Neuronal stem cell (in vitro differentiated cells): ENCODE results near the gene PHLDB1. TPM values are rescaled to one million over a fixed set of nuclear protein-coding genes. Genes with fewer than 3 reads are reported as not detected.
A peak's percentile ranks its signal among the peaks of the same experiment; 100 is the strongest.

Source experiments
- DNase-seq: peaks from one replicate; pipeline ENCODE4 v3.0.0-alpha.2; 2013; ENCODE audit warnings: low spot score
- H2AFZ ChIP-seq: one replicate; pipeline ENCODE4 v1.6.1; 2013; ENCODE audit warnings: mild to moderate bottlenecking, low read length, inconsistent platforms
- H2AK5ac ChIP-seq: 2 replicates; pipeline ENCODE4 v1.6.1; 2013; ENCODE audit warnings: low read depth, mild to moderate bottlenecking, inconsistent platforms, low read length, moderate library complexity, mixed read lengths
- H2BK120ac ChIP-seq: 2 replicates; pipeline ENCODE4 v1.6.1; 2013; ENCODE audit warnings: low read depth, mild to moderate bottlenecking, inconsistent platforms, low read length, moderate library complexity, mixed read lengths
- H2BK12ac ChIP-seq: one replicate; pipeline ENCODE4 v1.6.1; 2013; ENCODE audit warnings: low read length, inconsistent platforms
- H2BK15ac ChIP-seq: 2 replicates; pipeline ENCODE4 v1.6.1; 2013; ENCODE audit warnings: mild to moderate bottlenecking, low read length, inconsistent platforms, mixed read lengths
- H2BK5ac ChIP-seq: one replicate; pipeline ENCODE4 v1.6.1; 2013; ENCODE audit warnings: inconsistent platforms, mild to moderate bottlenecking, low read length, moderate library complexity
- H3K14ac ChIP-seq: one replicate; pipeline ENCODE4 v1.6.1; 2013; ENCODE audit warnings: low read length, inconsistent platforms
- H3K18ac ChIP-seq: 2 replicates; pipeline ENCODE4 v1.6.1; 2013; ENCODE audit warnings: low read length, inconsistent platforms
- H3K23ac ChIP-seq: 2 replicates; pipeline ENCODE4 v1.6.1; 2013; ENCODE audit warnings: low read depth, mild to moderate bottlenecking, mixed read lengths, low read length, inconsistent platforms; ENCODE audit not compliant: poor library complexity
- H3K27ac ChIP-seq: replicated peaks from 3 replicates; pipeline ENCODE4 v1.5.1; 2013; ENCODE audit warnings: low read length, inconsistent platforms
- H3K27me3 ChIP-seq, 3 experiments: 2 replicates each; pipeline ENCODE4 v1.6.1; 2013; ENCODE audit warnings: low read length in 3 of 3, mild to moderate bottlenecking in 2 of 3, inconsistent platforms in 1 of 3, low read depth in 1 of 3, mixed read lengths in 1 of 3, moderate library complexity in 1 of 3; ENCODE audit not compliant: control insufficient read depth in 3 of 3, insufficient read depth in 3 of 3
- H3K36me3 ChIP-seq, 2 donors: replicated peaks in 1 of 2; 2 replicates each; pipeline ENCODE4 v1.6.1; 2013; ENCODE audit warnings: low read length in 2 of 2; ENCODE audit not compliant: control insufficient read depth in 2 of 2, insufficient read depth in 2 of 2
- H3K4ac ChIP-seq: 2 replicates; pipeline ENCODE4 v1.6.1; 2013; ENCODE audit warnings: inconsistent platforms, mild to moderate bottlenecking, low read length, moderate library complexity
- H3K4me1 ChIP-seq, 2 donors: 1 replicate in 1 of 2; 2 replicates in 1 of 2; pipeline ENCODE4 v1.6.1; 2013; ENCODE audit warnings: low read length in 2 of 2, low read depth in 1 of 2; ENCODE audit not compliant: control insufficient read depth in 2 of 2, insufficient read depth in 1 of 2
- H3K4me2 ChIP-seq: one replicate; pipeline ENCODE4 v1.6.1; 2013; ENCODE audit warnings: mild to moderate bottlenecking, low read length, inconsistent platforms; ENCODE audit not compliant: insufficient read depth, poor library complexity, severe bottlenecking
- H3K4me3 ChIP-seq, 2 donors: 2 replicates each; pipeline ENCODE4 v1.5.1; 2013; ENCODE audit warnings: low read length in 2 of 2, mild to moderate bottlenecking in 2 of 2, inconsistent platforms in 1 of 2, moderate library complexity in 1 of 2
- H3K79me1 ChIP-seq: one replicate; pipeline ENCODE4 v1.6.1; 2013; ENCODE audit warnings: low read depth, mild to moderate bottlenecking, inconsistent platforms, low read length, moderate library complexity
- H3K9ac ChIP-seq: one replicate; pipeline ENCODE4 v1.6.1; 2013; ENCODE audit warnings: mild to moderate bottlenecking, low read depth, low read length, inconsistent platforms; ENCODE audit not compliant: poor library complexity
- H3K9me3 ChIP-seq, 2 donors: replicated peaks in 1 of 2; 2 replicates each; pipeline versions ENCODE3 to v1.6.1; 2013; ENCODE audit warnings: low read length in 2 of 2, mild to moderate bottlenecking in 2 of 2, inconsistent platforms in 1 of 2, low read depth in 1 of 2, mixed read lengths in 1 of 2, moderate library complexity in 1 of 2; ENCODE audit not compliant: control insufficient read depth in 2 of 2, insufficient read depth in 1 of 2
- H4K8ac ChIP-seq: one replicate; pipeline ENCODE4 v1.6.1; 2013; ENCODE audit warnings: low read depth, mild to moderate bottlenecking, inconsistent platforms, low read length, moderate library complexity
- H4K91ac ChIP-seq: one replicate; pipeline ENCODE4 v1.6.1; 2013; ENCODE audit warnings: low read length, low read depth, mild to moderate bottlenecking, inconsistent platforms; ENCODE audit not compliant: poor library complexity
- WGBS, 2 donors: extraction: QIAGEN DNeasy Blood & Tissue Kit; methylation state at CpG; one replicate each; pipeline ENCODE4 v1.1.7; 2013; ENCODE audit warnings: missing lambda C conversion rate in 2 of 2, mixed read lengths in 1 of 2; ENCODE audit not compliant: insufficient read length in 2 of 2, insufficient replicate concordance in 1 of 2; ENCODE audit errors: extremely low coverage in 2 of 2; 5-methylcytosine and 5-hydroxymethylcytosine counted together
- small RNA-seq: library from polyadenylated mRNA; stranded (forward); fragments of <200 nt; extraction: miRNeasy Mini kit (QIAGEN cat#:217004); gene quantifications from one replicate; pipeline ENCODE3, GENCODE V24; 2013; ENCODE audit not compliant: insufficient read depth

The PHLDB1 gene

GRCh38 chr11:118705111-118705741 lies 97.8 kb downstream of the PHLDB1 start:
- Histone ChIP-seq H4K91ac (no peak overlapping the region), H3K14ac (no peak overlapping the region), H3K36me3 (no peaks in the 10 kb centered on the region), H3K4me1 (peaks cover 9 to 12% of the 10 kb centered on the region in 2 donors), H3K18ac (peak overlapping the region; percentile 72), H3K23ac (no peak overlapping the region), H3K4me2 (no peak overlapping the region), H3K4ac (no peak overlapping the region), H4K8ac (no peak overlapping the region), H2AFZ (peak overlapping the region; percentile 86), H3K27me3 (peaks cover 0 to 16% (median 0%) of the 10 kb centered on the region in 3 experiments), H2BK120ac (no peak overlapping the region), H2AK5ac (no peak overlapping the region), H3K27ac (no peak overlapping the region), H2BK12ac (no peak overlapping the region), H3K9ac (no peak overlapping the region), H3K79me1 (no peaks in the 10 kb centered on the region), H2BK5ac (no peak overlapping the region), H3K4me3 (peak overlapping the region in 1 of 2 donors; percentile 18), H2BK15ac (no peak overlapping the region), H3K9me3 (peaks cover 0 to 3% of the 10 kb centered on the region in 2 donors)
- no peak for DNase-seq
- no CpG with 5 or more reads among the region's 15 CpGs for WGBS, 2 donors

- Histone ChIP-seq H3K27me3 (peaks cover 0 to 16% (median 0%) of the 10 kb centered on the region in 3 experiments), H3K36me3 (no peaks in the 10 kb centered on the region), H2BK5ac (no peak overlapping the region), H3K4me1 (peaks cover 9 to 12% of the 10 kb centered on the region in 2 donors), H2AK5ac (no peak overlapping the region), H3K9me3 (no peaks in the 10 kb centered on the region), H3K27ac (no peak overlapping the region), H2BK120ac (no peak overlapping the region), H3K4ac (no peak overlapping the region), H2AFZ (peak overlapping the region; percentile 86), H3K79me1 (no peaks in the 10 kb centered on the region), H4K8ac (no peak overlapping the region), H2BK15ac (no peak overlapping the region), H3K4me3 (no peak overlapping the region), H3K18ac (peak overlapping the region; percentile 50), H4K91ac (no peak overlapping the region), H3K9ac (no peak overlapping the region), H2BK12ac (no peak overlapping the region), H3K4me2 (no peak overlapping the region), H3K23ac (no peak overlapping the region), H3K14ac (no peak overlapping the region)
- no peak for DNase-seq
- WGBS, 2 donors: no CpG with 5 or more reads among the region's 12 CpGs
These were observed 98.6 kb downstream of the PHLDB1 start for GRCh38 chr11:118705791-118706545.

- Histone ChIP-seq H3K9me3 (no peaks in the 10 kb centered on the region), H4K91ac (no peak overlapping the region), H3K4ac (no peak overlapping the region), H3K79me1 (no peaks in the 10 kb centered on the region), H3K27ac (no peak overlapping the region), H3K4me3 (no peak overlapping the region), H2BK12ac (no peak overlapping the region), H2AFZ (peak overlapping the region; percentile 86), H2BK120ac (no peak overlapping the region), H2BK15ac (no peak overlapping the region), H3K27me3 (peaks cover 0 to 16% (median 0%) of the 10 kb centered on the region in 3 experiments), H3K18ac (peak overlapping the region; percentile 50), H2BK5ac (no peak overlapping the region), H3K4me1 (peaks cover 9 to 12% of the 10 kb centered on the region in 2 donors), H3K23ac (no peak overlapping the region), H3K14ac (no peak overlapping the region), H3K4me2 (no peak overlapping the region), H3K9ac (no peak overlapping the region), H2AK5ac (no peak overlapping the region), H3K36me3 (no peaks in the 10 kb centered on the region), H4K8ac (no peak overlapping the region)
- no CpG with 5 or more reads among the region's 7 CpGs for WGBS, 2 donors
- DNase-seq: no peak
These were observed 99.1 kb downstream of the PHLDB1 start for GRCh38 chr11:118706546-118706825.

Small RNA genes within 50 kb of the gene (small RNA-seq; reads per million reads assigned to genes)
- gene RNU6-1157P (not detected), gene RNU6-376P (not detected)
